ENCODE measurements around the gene TNKS1BP1.

DNA sequence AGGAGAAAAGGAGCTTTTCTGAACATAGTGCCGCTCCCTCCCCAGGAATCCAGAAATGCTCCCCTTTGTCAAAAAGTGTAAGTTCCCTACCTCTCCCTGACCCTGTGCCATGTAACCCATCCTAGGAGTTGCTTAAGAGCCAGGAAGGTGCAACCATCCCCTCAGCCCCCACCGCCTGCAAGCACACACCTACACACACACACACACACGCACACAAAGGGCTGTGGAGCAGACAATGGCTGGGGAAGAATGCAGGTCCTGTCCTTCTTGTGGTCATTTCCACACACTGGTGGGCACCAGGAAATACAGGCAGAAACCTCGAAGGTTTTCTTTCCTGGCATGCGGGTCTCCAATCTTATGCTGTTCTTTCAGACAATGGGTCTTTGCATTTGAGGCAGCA is 14.6 kb upstream of the TNKS1BP1 start:
- TF ChIP-seq GATA2 (IDR thresholded peaks at IDR 0.05; ENCODE audit: low read depth, low read length) = no peak
- TF ChIP-seq GATA3 (IDR thresholded peaks at IDR 0.05; ENCODE audit: low read depth, low read length) = no peak

Data from SH-SY5Y (cell line).